C4-2B (cell line): Measurements from ENCODE around the gene IL1RAPL2.

ENCODE experiments used
- CTCF ChIP-seq: fragments of 450-650 bp; conservative IDR thresholded peaks from 2 replicates; pipeline ENCODE4 v1.5.1; 2017; ENCODE audit warnings: mild to moderate bottlenecking
- ZFX ChIP-seq: fragments of 450-650 bp; IDR thresholded peaks from 2 replicates; pipeline ENCODE4 v1.6.1; 2017

GRCh38 chrX:105567082-105567481, 1001.1 kb downstream of the IL1RAPL2 start:
- TF ChIP-seq CTCF (no peak), ZFX (no peak)
